Keratinocyte (primary cell): ENCODE measurements around the gene PRR14L. TPM values are rescaled to one million over a fixed set of nuclear protein-coding genes. Genes with fewer than 3 reads are reported as not detected.

Experiments used
- DNase-seq: peaks from one replicate; pipeline ENCODE4 v3.0.0-alpha.2; 2011; ENCODE audit warnings: low read depth, missing footprints, low spot score
- FAIRE-seq: peaks from 2 replicates; lab custom pipeline; 2011; peaks lifted over from hg19 to GRCh38; lab: Jason Lieb, UNC
- H2AFZ ChIP-seq: 2 replicates; pipeline ENCODE4 v1.6.0; 2012; ENCODE audit warnings: low read length, control low read depth, inconsistent platforms; ENCODE audit not compliant: control insufficient read depth
- H3K27ac ChIP-seq: 2 replicates; pipeline ENCODE4 v1.5.1; 2011; ENCODE audit warnings: low read length; ENCODE audit not compliant: control insufficient read depth, insufficient read depth
- H3K27me3 ChIP-seq: 3 replicates; pipeline ENCODE4 v1.6.0; 2011; ENCODE audit warnings: low read length; ENCODE audit not compliant: control insufficient read depth, insufficient read depth; ENCODE audit errors: extremely low read depth
- H3K36me3 ChIP-seq, 2 experiments: 2 replicates in 1 of 2; 3 replicates in 1 of 2; pipeline ENCODE4 v1.5.1; 2011; ENCODE audit warnings: low read length in 2 of 2, mild to moderate bottlenecking in 1 of 2; ENCODE audit not compliant: control insufficient read depth in 2 of 2, insufficient read depth in 2 of 2; ENCODE audit errors: extremely low read depth in 1 of 2
- H3K4me1 ChIP-seq: 3 replicates; pipeline ENCODE4 v1.5.1; 2011; ENCODE audit warnings: low read length; ENCODE audit not compliant: control insufficient read depth, insufficient read depth; ENCODE audit errors: extremely low read depth
- H3K4me2 ChIP-seq: 3 replicates; pipeline ENCODE4 v1.6.0; 2011; ENCODE audit warnings: low read depth, low read length; ENCODE audit not compliant: control insufficient read depth, insufficient read depth; ENCODE audit errors: extremely low read depth
- H3K4me3 ChIP-seq, 3 experiments: fragments of 200-600 bp in 1 of 3; sonication (generic) in 1 of 3; 2 replicates in 2 of 3; 3 replicates in 1 of 3; pipeline ENCODE4 v1.5.1; 2011 to 2016; ENCODE audit warnings: low read length in 3 of 3, mild to moderate bottlenecking in 3 of 3, control low read depth in 2 of 3, inconsistent platforms in 1 of 3, low read depth in 1 of 3, mixed read lengths in 1 of 3, mixed run types in 1 of 3, moderate library complexity in 1 of 3; ENCODE audit not compliant: control insufficient read depth in 2 of 3, insufficient read depth in 2 of 3; ENCODE audit errors: extremely low read depth in 1 of 3
- H3K79me2 ChIP-seq: 2 replicates; pipeline ENCODE4 v1.6.0; 2012; ENCODE audit warnings: low read length; ENCODE audit not compliant: control insufficient read depth, insufficient read depth
- H3K9ac ChIP-seq: 3 replicates; pipeline ENCODE4 v1.6.0; 2011; ENCODE audit warnings: low read length; ENCODE audit not compliant: control insufficient read depth, insufficient read depth; ENCODE audit errors: extremely low read depth
- H3K9me1 ChIP-seq: 3 replicates; pipeline ENCODE4 v1.6.0; 2011; ENCODE audit warnings: low read length; ENCODE audit not compliant: control insufficient read depth, insufficient read depth; ENCODE audit errors: extremely low read depth
- H3K9me3 ChIP-seq: 2 replicates; pipeline ENCODE4 v1.5.1; 2012; ENCODE audit warnings: low read depth, low read length; ENCODE audit not compliant: control insufficient read depth
- H4K20me1 ChIP-seq: 3 replicates; pipeline ENCODE4 v1.6.0; 2011; ENCODE audit warnings: low read length; ENCODE audit not compliant: control insufficient read depth, insufficient read depth; ENCODE audit errors: extremely low read depth
- CTCF ChIP-seq, 3 experiments: IDR thresholded peaks in 1 of 3; conservative IDR thresholded peaks in 1 of 3; optimal IDR thresholded peaks in 1 of 3; 2 replicates in 2 of 3; 3 replicates in 1 of 3; pipeline versions ENCODE3 to v1.5.1; 2011; ENCODE audit warnings: low read length in 3 of 3, mild to moderate bottlenecking in 3 of 3, moderate library complexity in 2 of 3, control low read depth in 1 of 3, inconsistent platforms in 1 of 3; ENCODE audit not compliant: insufficient read depth in 2 of 3; ENCODE audit errors: extremely low read depth in 1 of 3
- EZH2 ChIP-seq: IDR thresholded peaks from one replicate; pipeline ENCODE4 v1.6.1; 2012; ENCODE audit warnings: inconsistent platforms, mild to moderate bottlenecking, low read length, moderate library complexity
- dilution Hi-C: fragments of 300-500 bp; cut with MboI; formaldehyde crosslinking; loops from one replicate; pipeline ENCODE4 v1.7.0; 2020; ENCODE audit warnings: low sequenced_read_pairs; ENCODE audit not compliant: extremely low pct_ligation_motif_present
- polyA plus RNA-seq, 5 experiments: library from polyadenylated mRNA; depleted of rRNA in 3 of 5; stranded (reverse) in 3 of 5; stranded (forward) in 1 of 5; unstranded in 1 of 5; fragments of >200 nt; gene quantifications; 1 replicate in 1 of 5; 2 replicates in 3 of 5; 3 replicates in 1 of 5; pipeline versions ENCODE4 v1.2.1 to v1.2.3, GENCODE V29; 2011 to 2012; ENCODE audit warnings: missing spikeins in 2 of 5, low read depth in 1 of 5, low replicate concordance in 1 of 5

PRR14L gene
- polyA plus RNA-seq, 1 donor (not counting 4 experiments of a cell fraction or from before 2014, with no cell fraction given): 13.6 TPM

GRCh38 chr22:31736458-31736857, 13.5 kb downstream of the PRR14L start:
- dilution Hi-C loops: no loop called here
- Histone ChIP-seq H2AFZ (no peak overlapping the region), H3K4me3 (no peak overlapping the region), H3K9me1 (no peaks in the 10 kb centered on the region), H4K20me1 (no peaks in the 10 kb centered on the region), H3K4me1 (peaks cover 16% of the 10 kb centered on the region), H3K27ac (no peak overlapping the region), H3K4me2 (no peak overlapping the region), H3K79me2 (peaks cover 71% of the 10 kb centered on the region), H3K27me3 (no peaks in the 10 kb centered on the region), H3K36me3 (peaks cover 6 to 13% of the 10 kb centered on the region in 2 experiments), H3K9me3 (no peaks in the 10 kb centered on the region), H3K9ac (no peak overlapping the region)
- DNase-seq: no peak
- FAIRE-seq: no peak
- no peak for TF ChIP-seq EZH2
- TF ChIP-seq CTCF (optimal IDR thresholded peaks at IDR 0.05 in 1 of 3, IDR thresholded peaks at IDR 0.05 in 1 of 3, conservative IDR thresholded peaks at IDR 0.05 in 1 of 3; ENCODE audit: extremely low read depth in 1 of 3, insufficient read depth in 2 of 3, low read length in 3 of 3): no peak

GRCh38 chr22:31734512-31734911, 15.4 kb downstream of the PRR14L start:
- Histone ChIP-seq H4K20me1 (no peaks in the 10 kb centered on the region), H3K4me1 (peaks cover 16% of the 10 kb centered on the region), H3K27ac (peak overlapping the region; percentile 44), H3K9ac (no peak overlapping the region), H3K36me3 (peaks cover 6 to 11% of the 10 kb centered on the region in 2 experiments), H3K9me3 (no peaks in the 10 kb centered on the region), H3K4me3 (no peak overlapping the region), H3K27me3 (no peaks in the 10 kb centered on the region), H3K9me1 (no peaks in the 10 kb centered on the region), H3K79me2 (peaks cover 71% of the 10 kb centered on the region), H3K4me2 (peak overlapping the region; percentile 31), H2AFZ (no peak overlapping the region)
- FAIRE-seq (peak; percentile 82), DNase-seq (peak; percentile 11)
- TF ChIP-seq EZH2 (no peak), CTCF (optimal IDR thresholded peaks at IDR 0.05 in 1 of 3, IDR thresholded peaks at IDR 0.05 in 1 of 3, conservative IDR thresholded peaks at IDR 0.05 in 1 of 3; ENCODE audit: extremely low read depth in 1 of 3, insufficient read depth in 2 of 3, low read length in 3 of 3) (no peak)
- dilution Hi-C loops: no loop called here
